HG02870 (cell line): Measurements from ENCODE around the gene PCID2.
"Not testable (repeated sequence)": the region's sequence is repeated elsewhere in the genome, so short reads cannot be mapped to it uniquely, and the experiment has no call there.

Source experiments
- ATAC-seq: cut with Tn5 transposase; IDR thresholded peaks from one replicate; pipeline ENCODE4 v1.9.1; 2021; ENCODE audit warnings: mild to moderate bottlenecking, moderate library complexity; ENCODE audit not compliant: unreplicated experiment

PCID2 gene

DNA sequence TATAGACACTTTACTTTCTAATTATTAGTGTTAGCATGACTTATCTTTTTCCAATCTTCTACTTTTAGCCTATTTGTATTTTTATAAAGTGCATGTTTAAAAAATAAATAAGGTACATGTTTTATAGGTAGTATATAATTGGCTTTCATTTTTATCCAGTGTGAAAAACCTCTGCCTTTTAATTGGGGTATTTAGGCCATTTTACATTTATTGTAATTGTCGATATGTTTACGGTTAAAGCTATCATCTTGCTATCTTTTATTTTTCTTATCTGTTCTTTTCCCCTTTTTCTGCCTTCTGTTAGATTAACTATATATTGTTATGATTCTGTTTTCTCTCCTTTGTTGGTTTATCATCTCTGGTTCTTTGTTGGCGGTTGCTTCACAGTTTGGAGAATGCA lies 40.9 kb downstream of the PCID2 start:
- no peak for ATAC-seq

DNA sequence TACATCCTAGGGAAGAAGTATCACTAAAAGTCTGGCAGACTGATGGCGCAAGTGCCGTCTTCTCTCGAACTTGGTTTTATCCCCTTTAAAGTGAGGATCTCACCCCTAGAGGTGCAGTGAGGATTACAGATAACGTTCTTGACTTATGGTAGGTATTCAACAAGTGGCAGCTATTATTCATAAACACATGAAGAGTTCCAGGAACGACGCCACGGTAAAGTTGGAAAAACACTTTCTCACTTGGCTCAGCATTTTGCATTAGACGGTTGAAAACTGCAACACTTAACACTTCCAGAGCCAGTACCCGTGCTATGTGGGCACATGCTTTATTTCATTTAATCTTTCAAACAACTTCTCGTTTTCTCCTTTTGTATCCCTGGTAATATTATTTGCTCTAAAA lies 41.3 kb downstream of the PCID2 start:
- no peak for ATAC-seq

DNA sequence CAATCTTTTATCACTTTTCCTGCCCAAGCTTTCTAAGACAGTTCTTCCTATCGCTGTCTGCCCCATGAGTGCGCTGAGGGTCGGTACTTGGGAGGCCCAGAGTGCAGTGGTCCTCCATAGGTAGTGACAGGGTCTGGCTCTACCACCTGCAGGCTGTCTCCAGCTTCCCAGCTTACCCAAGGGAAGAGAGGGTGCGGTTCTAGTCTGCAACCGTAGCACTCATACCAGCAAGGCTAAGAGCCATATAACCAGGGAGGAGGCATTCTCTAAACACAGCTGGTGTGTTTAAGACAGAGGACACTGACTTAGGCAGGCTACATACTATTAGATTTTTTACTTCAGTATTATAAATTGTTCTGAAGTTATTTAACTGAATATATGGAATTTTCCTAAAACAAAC lies 41.8 kb downstream of the PCID2 start:
- no peak for ATAC-seq

DNA sequence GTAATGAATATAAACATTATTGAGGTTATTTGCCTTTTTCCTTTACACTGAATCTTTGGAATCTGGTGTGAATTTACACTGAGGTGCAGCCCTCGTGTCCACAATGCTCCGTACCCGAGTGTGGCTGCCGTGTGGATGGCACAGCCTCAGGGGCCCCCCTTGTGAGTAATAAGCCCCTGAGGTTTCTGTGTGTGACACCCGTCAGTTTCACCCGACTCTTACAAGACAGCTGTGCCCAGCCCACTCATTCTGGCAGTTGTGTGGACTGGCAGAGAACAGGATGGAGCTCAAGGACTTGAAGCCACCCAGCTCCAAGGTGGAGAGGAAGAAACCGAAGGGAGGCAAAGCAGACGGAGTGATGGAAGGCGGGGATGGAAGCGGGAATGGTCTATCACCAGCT lies 42.2 kb downstream of the PCID2 start:
- no peak for ATAC-seq

DNA sequence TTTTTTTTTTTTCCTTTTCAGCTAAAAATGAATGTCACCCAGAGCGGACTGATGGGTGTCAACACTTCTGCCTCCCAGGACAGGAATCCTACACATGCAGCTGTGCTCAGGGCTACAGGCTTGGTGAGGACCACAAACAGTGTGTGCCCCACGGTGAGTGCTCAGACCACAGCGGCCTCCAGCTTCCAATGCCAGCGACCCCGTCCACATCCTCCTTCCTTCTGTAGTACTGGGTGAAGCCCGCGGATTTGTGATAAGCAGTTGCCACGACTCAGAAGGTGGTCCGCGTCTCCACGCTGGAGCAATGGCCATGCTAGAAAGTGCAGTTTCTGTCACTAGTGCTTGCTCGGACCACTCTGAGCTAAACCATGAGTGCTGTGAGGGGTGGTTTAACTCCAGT lies 44.0 kb downstream of the PCID2 start:
- ATAC-seq = no peak

DNA sequence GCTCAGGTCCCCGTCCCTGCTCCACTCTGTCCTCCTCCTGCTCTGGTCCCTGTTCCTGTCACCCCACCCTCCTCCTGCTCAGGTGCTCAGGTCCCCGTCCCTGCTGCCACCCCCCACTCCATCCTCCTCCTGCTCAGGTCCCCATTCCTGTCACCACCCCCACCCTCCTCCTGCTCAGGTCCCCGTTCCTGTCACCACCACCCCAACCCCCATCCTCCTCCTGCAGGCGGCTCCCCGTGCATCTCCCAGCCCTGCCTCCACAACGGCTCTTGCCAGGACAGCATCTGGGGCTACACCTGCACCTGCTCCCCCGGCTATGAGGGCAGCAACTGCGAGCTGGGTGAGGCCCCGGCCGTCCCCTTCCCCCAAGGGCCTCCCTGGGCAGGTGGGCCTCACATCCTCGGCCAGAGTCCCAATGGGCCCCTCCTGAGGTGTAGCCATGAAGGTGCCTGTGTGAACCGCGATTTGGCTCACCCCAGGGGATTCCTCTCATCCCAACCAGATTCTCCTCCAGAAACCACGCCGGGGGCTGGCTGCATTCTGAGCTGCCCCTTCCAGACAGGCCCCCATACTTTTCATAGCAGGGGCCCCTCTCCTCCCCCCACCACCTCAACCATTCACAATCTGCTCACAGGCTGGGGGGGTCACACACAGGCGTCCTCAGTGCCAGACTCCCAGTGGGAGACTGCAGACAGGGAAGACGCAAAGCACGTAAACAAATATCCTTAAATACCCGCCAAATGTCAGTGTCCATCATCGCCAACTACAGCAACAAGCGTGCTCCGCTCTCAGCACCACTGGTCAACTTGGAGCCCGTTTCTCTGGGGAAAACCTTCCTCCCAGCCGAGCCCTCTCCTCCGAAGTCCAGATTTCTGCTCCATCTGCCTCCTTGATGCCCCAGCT lies 45.4 kb downstream of the PCID2 start:
- ATAC-seq = no peak

DNA sequence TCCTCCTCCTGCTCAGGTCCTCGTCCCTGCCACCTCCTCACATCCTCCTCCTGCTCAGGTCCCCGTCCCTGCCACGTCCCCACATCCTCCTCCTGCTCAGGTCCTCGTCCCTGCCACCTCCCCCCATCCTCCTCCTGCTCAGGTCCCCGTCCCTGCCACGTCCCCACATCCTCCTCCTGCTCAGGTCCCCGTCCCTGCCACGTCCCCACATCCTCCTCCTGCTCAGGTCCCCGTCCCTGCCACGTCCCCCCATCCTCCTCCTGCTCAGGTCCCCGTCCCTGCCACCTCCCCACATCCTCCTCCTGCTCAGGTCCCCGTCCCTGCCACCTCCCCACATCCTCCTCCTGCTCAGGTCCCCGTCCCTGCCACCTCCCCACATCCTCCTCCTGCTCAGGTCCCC lies 46.5 kb downstream of the PCID2 start:
- ATAC-seq = not testable (repeated sequence)

DNA sequence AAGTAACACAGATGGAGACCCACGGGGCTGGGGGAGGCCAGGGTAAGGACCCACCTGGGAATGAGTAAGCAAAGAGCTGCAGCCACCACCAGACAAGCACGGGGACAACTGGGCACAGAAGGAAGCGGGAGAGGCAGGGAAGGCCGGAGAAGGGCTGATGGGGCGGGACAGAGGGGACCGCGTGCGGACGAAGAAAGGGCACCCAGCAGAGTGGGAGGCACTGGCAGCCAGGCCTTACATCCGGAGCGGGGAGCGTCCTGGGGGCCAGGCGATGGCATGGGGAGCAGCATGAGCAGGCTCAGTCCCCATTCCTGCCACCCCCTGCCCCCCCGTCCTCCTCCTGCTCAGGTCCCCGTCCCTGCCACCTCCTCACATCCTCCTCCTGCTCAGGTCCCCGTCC lies 47.0 kb downstream of the PCID2 start:
- no peak for ATAC-seq

DNA sequence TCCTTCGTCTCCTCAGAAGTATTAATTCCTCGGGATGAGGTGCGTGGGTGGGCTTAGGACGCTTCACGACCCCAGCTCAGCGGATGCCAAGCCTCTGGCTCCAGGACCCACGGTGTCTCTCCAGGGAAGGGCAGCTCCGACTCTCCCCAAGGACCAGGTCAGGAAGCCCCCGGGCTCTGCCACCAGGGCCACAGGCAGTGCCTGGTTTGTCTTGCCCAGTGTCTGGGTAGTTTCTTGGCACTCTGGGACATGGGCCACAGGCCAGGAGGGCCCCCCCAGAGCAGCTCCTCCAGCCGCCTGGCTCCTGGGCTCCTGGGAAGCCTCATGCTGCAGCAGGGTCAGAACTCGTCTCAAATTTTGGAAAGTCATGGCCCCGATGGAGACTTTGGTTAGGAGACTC lies 47.5 kb downstream of the PCID2 start:
- no peak for ATAC-seq

DNA sequence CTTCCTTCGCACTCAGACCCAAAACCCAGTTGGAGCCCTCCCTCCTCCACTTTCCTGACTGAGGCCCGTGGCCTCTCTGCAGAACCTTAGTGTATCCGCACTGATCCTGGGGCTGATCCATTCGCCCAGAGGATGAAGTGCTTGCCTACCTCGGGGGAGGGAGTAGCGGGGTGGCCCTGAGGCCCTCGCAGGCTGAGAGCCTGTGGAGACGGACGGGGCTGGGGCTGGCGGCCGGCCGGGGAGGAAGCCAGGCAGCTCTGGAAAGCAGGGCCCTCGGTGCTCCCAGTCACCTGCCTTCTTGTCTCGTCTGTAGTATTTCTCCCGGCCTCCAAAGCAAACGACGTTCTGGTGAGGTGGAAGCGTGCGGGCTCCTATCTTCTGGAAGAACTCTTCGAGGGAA lies 48.8 kb downstream of the PCID2 start:
- ATAC-seq = no peak

DNA sequence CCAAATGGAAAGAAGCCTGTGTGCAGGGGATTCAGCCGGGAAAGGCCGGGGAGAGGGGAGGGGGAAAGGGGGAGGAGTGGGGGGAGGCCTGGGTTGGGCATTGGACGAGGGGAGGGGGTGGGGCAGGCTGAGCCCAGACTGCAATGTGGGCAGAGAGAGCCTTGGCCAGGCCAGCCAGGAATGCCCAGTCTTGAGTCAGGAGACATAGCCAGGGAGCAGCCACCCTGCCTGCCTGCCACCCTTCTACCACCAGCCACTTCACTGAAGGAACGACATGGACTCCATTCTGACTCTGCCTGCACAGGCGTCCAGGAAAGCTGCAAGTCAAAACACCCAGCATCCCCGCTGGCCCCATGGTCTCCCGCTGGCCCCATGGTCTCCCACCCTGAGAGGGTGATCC lies 49.5 kb downstream of the PCID2 start:
- no peak for ATAC-seq

DNA sequence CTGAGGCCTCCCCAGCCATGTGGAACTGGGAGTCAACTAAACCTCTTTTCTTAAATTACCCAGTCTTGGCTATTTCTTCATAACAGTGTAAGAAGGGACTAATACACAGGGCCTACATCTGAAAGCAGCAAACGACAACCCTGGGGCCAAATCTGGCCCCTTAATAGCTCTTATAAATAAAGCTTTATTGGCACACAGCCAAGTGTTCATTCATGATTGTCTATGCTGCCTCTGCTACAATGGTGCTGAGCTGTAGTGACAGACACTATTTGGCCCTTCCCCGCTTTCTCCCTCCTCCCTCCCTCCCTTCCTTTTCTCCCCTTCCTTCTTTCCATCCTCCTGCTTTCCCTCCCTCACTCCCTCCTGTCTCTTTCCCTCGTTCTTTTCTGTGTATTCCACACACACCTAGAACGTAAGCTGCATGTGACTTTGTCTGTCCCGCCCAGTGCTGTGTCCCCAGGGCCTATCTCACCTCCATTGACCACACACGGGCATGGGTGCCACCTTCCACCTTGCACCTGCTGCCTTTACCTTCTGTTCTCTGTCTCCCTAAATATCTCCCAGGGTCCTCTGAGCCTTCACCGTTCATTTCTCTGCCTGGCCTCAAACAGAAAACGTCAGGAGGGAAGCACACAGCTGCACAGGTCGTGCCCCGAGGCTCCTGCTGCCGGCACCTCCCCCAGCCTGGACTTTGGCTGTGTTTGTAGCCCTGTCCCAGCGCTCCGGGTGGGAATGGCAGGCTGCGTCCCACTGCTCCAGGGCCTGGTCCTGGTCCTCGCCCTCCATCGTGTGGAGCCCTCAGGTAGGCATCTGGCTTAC lies 50.3 kb downstream of the PCID2 start, which contains the start of gene PROZ:
Gene PROZ (plus strand): TSS at position 720 of the 819 bp plus-strand sequence. CDS start 13 bp downstream, at position 733.
- no peak for ATAC-seq

DNA sequence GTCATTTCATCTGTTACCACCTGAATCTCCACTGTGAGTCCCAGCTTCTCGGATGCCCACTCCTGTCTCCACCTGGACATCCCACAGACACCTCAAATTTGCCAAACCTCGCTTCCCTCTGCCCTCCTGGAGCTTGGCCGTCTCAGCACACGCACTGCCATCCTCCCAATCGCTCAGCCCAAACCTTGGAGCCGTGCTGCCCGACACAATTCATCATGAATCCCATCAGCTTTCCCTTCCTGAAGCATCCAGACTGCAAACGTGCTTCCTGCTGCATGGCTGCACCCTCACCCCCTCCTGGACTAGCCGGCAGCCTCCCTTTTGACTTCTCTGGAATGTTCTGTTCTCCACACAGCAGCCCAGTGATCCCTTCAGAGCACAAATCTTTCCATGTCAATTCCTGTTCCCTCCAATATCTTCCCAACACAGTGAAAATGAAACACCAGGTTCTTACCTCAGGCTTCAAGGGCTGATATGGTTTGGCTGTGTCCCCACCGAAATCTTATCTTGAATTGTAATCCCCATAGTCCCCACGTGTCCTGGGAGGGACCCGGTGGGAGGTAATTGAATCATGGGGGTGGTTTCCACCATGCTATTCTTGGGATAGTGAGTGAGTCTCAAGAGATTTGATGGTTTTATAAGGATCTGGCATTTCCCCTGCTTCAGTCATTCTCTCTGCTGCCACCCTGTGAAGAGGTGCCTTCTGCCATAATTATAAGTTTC lies 51.1 kb downstream of the PCID2 start:
- no peak for ATAC-seq

DNA sequence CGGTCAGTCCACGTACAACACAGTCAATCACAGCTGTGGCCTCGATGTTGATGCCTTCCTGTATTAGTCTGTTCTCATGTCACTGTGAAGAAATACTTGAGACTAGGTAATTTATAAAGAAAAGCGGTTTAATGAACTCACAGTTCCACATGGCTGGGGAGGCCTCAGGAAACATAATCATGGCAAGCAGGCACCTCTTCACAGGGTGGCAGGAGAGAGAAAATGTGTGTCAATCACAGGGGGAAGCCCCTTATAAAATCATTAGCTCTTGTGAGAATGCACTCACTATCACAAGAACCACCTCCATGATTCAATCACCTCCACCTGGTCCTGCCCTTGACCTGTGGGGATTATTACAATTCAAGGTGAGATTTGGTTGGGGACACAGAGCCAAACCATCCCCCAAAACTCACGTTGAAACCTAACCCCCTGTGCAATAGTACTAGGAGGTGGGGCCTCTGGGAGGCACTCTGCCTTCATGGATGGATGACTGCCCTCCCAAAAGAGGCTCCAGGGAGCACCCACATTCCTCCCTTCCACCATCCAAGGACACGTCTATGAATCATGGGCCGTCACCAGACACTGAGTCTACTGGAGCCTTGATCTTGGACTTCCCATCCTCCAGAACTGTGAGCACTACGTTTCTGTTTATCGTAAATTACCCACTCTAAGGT lies 52.4 kb downstream of the PCID2 start:
- no peak for ATAC-seq

DNA sequence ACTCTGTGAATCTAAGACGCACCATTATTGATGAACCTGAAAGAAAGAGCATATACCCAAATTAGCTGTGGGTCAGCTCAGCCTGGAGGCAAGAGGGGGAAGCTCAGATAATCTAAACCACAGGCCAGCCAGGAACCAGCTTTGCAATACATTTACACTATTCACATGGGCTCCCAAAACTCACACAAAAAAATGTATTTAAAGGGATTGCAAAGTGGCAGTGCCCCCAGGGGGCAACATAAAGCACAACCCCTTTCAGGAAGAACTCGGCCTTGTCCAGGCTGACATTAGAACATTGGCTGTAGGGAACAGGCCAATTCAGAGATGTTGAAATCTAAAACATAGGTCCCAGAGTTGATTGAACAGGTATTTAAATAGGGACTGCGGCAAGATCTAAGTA lies 53.3 kb downstream of the PCID2 start:
- no peak for ATAC-seq

DNA sequence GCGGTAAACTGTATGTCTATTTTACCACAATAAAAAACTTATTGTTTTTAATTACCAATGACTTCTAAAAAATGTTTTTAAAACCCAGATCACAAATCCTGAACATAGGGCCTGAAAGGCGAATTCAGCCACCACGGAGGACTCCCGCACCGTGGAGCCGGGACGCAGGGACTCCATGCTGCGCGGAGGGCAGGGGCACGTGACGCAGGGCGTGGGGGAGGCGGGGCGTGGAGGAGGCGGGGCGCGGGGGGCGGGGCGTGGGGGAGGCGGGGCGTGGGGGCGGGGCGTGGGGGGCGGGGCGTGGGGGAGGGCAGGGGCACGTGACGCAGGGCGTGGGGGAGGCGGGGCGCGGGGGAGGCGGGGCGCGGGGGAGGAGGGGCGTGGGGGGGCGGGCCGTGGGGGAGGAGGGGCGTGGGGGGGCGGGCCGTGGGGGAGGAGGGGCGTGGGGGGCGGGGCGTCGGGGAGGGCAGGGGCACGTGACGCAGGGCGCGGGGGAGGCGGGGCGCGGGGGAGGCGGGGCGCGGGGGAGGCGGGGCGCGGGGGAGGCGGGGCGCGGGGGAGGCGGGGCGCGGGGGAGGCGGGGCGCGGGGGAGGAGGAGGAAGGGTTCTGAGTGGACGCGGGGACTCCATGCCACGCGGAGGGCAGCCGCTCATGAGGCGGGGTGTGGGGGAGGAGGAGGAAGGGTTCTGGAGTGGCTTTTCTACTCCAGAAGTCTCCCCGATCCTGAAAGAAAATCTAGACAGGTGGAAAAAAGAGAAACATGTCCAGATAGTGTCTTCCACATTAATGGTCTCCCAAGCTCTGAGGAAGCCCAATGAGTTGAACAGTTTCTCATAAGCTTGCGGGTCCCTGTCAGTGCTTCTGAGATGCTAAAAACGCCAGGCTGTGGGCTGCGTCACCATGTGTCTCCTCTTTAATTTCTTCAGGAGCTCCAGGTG lies 54.4 kb downstream of the PCID2 start:
- peak; percentile 56 for ATAC-seq

DNA sequence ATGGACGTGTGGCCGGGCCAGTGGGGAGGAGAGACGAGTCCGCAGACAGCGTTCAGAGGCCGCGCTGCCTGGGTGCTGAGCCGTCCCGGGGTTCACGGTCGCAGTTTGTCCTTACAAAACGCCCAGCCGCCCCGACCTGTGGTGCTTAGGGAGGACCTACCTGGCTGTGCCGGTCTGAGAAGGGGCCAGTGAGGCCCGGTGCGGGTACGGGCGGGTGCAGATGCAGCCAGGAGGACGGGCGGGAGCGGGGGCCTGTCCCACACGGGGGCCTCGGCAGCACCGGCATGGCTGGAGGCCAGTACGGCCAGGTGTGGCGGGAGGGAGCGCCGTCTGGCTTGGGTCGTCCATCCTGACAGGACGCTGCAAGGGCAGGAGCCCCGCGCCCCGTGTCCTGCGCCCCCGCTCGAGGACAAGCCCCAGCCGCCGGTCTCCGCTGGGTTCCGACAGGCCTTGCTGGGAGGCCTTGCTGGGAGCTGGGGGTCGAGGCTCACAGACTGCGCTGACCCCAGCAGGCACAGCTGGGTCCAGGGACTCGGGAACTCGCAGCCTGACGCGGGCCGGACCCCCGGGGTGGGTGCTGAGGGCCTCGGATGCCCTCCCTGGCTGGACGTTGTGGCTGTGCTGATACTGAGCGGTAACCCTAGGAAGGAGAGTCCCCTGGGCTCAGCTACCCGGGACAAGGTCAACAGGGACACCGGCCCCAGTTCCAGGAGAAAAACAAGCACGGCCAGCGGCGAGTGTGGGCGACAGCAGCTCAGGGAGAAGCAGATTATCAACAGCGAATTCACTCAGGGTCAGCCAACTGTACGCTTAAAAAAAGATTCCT lies 55.3 kb downstream of the PCID2 start:
- peak; percentile 32 for ATAC-seq

DNA sequence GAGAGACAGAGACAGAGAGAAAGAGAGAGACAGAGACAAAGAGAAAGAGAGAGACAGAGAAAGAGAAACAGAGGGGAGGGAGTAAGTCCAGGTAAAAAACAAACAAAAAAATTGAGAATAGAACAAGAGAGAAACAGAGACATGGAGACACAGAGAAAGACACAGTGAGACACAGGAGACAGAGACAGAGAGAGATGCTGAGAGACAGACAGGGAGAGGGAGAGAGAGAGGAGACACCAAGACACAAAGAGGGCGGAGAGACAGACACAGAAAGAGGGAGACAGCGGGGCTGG lies 55.8 kb downstream of the PCID2 start:
- ATAC-seq = no peak
